Activated B cell treated with CpG ODN at 0.5 μM for 24 hours (primary cell): ENCODE results near the gene MMEL1. TPM values are rescaled to one million over a fixed set of nuclear protein-coding genes. Genes with fewer than 3 reads are reported as not detected.
A peak's percentile ranks its signal among the peaks of the same experiment; 100 is the strongest.

Experiments
- ATAC-seq: fragments of 200-7000 bp; cut with Tn5 transposase; one replicate; pipeline ENCODE4 v1.10.0; 2021; ENCODE audit warnings: low read depth, mild to moderate bottlenecking, moderate library complexity
- CTCF ChIA-PET: fragments of 350-600 bp; sonication (Branson Sonifier 250); formaldehyde crosslinking; loops from one replicate; lab custom pipeline; 2021; ENCODE audit warnings: antibody characterized with exemption; lab: Charles Lee
- POLR2A ChIA-PET: fragments of 350-600 bp; sonication (Branson Sonifier 250); formaldehyde crosslinking; loops from one replicate; lab custom pipeline; 2021; ENCODE audit warnings: antibody characterized with exemption; lab: Charles Lee
- DNase-seq: peaks from one replicate; pipeline ENCODE4 v3.0.0; 2022
- H3K27ac Mint-ChIP-seq: one replicate; pipeline ENCODE4 v1.8.0; 2020; ENCODE audit warnings: mixed read lengths
- H3K27me3 Mint-ChIP-seq: one replicate; pipeline ENCODE4 v1.8.0; 2021; ENCODE audit warnings: mixed read lengths
- H3K36me3 Mint-ChIP-seq: one replicate; pipeline ENCODE4 v1.8.0; 2021; ENCODE audit warnings: low read depth, mixed read lengths
- H3K4me1 Mint-ChIP-seq: one replicate; pipeline ENCODE4 v1.8.0; 2021; ENCODE audit warnings: mixed read lengths
- H3K4me3 Mint-ChIP-seq: one replicate; pipeline ENCODE4 v1.8.0; 2020; ENCODE audit warnings: mild to moderate bottlenecking, mixed read lengths
- H3K9me3 Mint-ChIP-seq: one replicate; pipeline ENCODE4 v1.8.0; 2020; ENCODE audit warnings: mixed read lengths
- CTCF ChIP-seq: fragments of 200-600 bp; IDR thresholded peaks from one replicate; pipeline ENCODE4 v1.8.0; 2022; ENCODE audit warnings: antibody characterized with exemption, mild to moderate bottlenecking
- intact Hi-C: fragments of 100-400 bp; cut with micrococcal nuclease; formaldehyde crosslinking; loops from one replicate; pipeline ENCODE4 v1.15.1; 2024
- total RNA-seq: library from RNA; stranded (reverse); gene quantifications from 2 replicates; pipeline ENCODE4 v1.2.3, GENCODE V29; 2022

The MMEL1 gene
- total RNA-seq, 1 donor from 2014 or later = not detected

DNA sequence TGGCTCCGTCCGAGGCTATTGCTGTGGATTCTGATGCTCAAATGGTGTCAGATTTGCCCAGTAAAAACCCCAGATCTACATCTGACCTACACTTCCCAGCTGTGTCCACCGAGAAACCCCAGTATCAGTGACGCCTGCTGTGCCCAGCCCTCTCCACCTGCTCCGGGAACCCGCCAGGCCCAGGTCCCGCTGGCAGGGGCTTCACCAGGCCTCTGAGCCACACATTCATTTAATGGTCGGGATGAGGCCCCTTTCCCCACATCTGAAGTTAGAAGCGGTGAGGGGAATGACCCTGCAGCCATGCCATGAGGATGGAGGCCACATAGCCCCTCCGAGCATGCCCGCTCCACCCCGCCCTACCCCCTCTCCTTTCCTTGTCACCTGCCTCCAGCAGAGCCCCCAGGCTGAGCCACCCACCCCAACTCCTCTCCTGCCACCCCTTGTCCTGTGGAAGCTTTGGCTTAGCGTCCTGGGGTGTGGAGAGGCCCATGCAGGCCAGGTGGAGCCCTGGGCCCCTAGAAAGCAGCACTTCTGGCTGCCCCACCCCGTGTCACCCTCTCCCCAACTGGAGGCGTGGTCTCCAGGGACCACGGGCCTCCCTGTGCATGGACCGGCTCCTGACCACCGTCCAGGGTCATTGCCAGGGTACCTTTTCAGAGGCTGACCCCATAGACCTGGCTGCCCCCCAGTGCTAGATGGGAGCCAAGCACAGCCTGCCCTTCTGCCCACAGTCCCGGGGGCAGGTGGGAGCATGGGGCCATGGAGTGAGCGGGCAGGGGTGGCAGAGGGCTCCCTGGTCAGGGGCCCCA, 68.6 kb downstream of the MMEL1 start:
- Mint-ChIP-seq H3K27ac (no peak overlapping the region), H3K36me3 (peaks cover 31% of the 10 kb centered on the region), H3K4me3 (no peak overlapping the region), H3K9me3 (no peaks in the 10 kb centered on the region), H3K4me1 (peaks cover 4% of the 10 kb centered on the region), H3K27me3 (no peaks in the 10 kb centered on the region)
- ATAC-seq (no peak), DNase-seq (no peak)
- CTCF ChIA-PET = no interaction called here
- intact Hi-C loops = no loop called here
- POLR2A ChIA-PET = interaction anchor here (1.6 to 1.7 kb wide), 2 partner anchors 8 to 21 kb away, joined by 6 to 8 read pairs; partner anchors contain the start of gene TNFRSF14
- TF ChIP-seq CTCF = no peak

- ChIA-PET POLR2A (no interaction called here), CTCF (no interaction called here)
- Mint-ChIP-seq H3K4me3 (no peak overlapping the region), H3K4me1 (peaks cover 9% of the 10 kb centered on the region), H3K36me3 (peaks cover 37% of the 10 kb centered on the region), H3K27ac (no peak overlapping the region), H3K27me3 (no peaks in the 10 kb centered on the region), H3K9me3 (no peaks in the 10 kb centered on the region)
- DNase-seq = no peak
- intact Hi-C loops = no loop called here
- TF ChIP-seq CTCF = no peak
- ATAC-seq = no peak
Observed at GRCh38 chr1:2563205-2563604, 69.6 kb downstream of the MMEL1 start.

GRCh38 chr1:2561898-2562895, 70.6 kb downstream of the MMEL1 start:
- TF ChIP-seq CTCF = no peak
- H3K36me3 Mint-ChIP-seq = peaks cover 37% of the 10 kb centered on the region
- POLR2A ChIA-PET = interaction anchor here (1.0 to 2.4 kb wide), 5 partner anchors 14 to 23 kb away, joined by 4 to 23 read pairs (median 6); no protein-coding TSS in a partner anchor
- H3K4me3 Mint-ChIP-seq = no peak overlapping the region
- no peak overlapping the region for H3K27ac Mint-ChIP-seq
- peaks cover 18% of the 10 kb centered on the region for H3K4me1 Mint-ChIP-seq
- DNase-seq (no peak), ATAC-seq (peak; percentile 64)
- no peaks in the 10 kb centered on the region for H3K9me3 Mint-ChIP-seq
- intact Hi-C loops = no loop called here
- CTCF ChIA-PET = interaction anchor here (0.6 to 2.2 kb wide), 7 partner anchors 15 to 96 kb away, joined by 3 to 11 read pairs (median 3); no protein-coding TSS in a partner anchor
- no peaks in the 10 kb centered on the region for H3K27me3 Mint-ChIP-seq

DNA sequence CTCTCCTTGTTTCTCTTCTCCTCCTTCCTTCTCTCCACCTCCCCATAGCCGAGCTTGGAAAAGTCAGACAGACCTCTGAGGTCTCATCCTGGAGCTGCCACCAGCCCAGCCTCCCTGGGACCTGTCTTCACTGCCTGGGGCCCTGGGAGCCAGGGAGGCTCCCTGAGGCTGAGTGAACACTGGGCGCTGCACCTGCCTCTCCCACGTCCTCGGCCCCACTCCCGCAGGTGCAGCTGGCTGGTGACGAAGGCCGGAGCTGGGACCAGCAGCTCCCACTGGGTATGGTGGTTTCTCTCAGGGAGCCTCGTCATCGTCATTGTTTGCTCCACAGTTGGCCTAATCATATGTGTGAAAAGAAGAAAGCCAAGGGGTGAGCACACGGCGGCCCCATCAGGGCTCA, 71.4 kb downstream of the MMEL1 start:
- Mint-ChIP-seq H3K4me1 (peaks cover 23% of the 10 kb centered on the region), H3K36me3 (peaks cover 40% of the 10 kb centered on the region), H3K4me3 (no peak overlapping the region), H3K27ac (peak overlapping the region; percentile 13), H3K9me3 (no peaks in the 10 kb centered on the region), H3K27me3 (no peaks in the 10 kb centered on the region)
- POLR2A ChIA-PET = interaction anchor here (1.0 to 2.4 kb wide), 6 partner anchors 13 to 24 kb away, joined by 4 to 23 read pairs (median 5); no protein-coding TSS in a partner anchor
- ATAC-seq (no peak), DNase-seq (no peak)
- CTCF ChIA-PET = interaction anchor here (0.6 to 2.2 kb wide), 7 partner anchors 14 to 95 kb away, joined by 3 to 11 read pairs (median 3); no protein-coding TSS in a partner anchor
- TF ChIP-seq CTCF = no peak
- intact Hi-C loops = no loop called here
